H1 (cell line): ENCODE measurements around the gene MORN4. TPM values are rescaled to one million over a fixed set of nuclear protein-coding genes. Genes with fewer than 3 reads are reported as not detected.

Source experiments
- CREB1 ChIP-seq: IDR thresholded peaks from 2 replicates; pipeline ENCODE4 v1.6.1; 2012; ENCODE audit warnings: inconsistent platforms
- POU5F1 ChIP-seq: IDR thresholded peaks from 2 replicates; pipeline ENCODE4 v1.6.1; 2011; ENCODE audit warnings: low read depth, mild to moderate bottlenecking, low read length, moderate library complexity
- ZNF274 ChIP-seq: IDR thresholded peaks from 2 replicates; pipeline ENCODE4 v1.7.0; 2012; ENCODE audit warnings: low read length, borderline replicate concordance; ENCODE audit errors: extremely low read depth
- polyA plus RNA-seq, 7 experiments: library from polyadenylated mRNA; depleted of rRNA in 3 of 7; stranded (reverse) in 5 of 7; unstranded in 2 of 7; fragments of >200 nt in 5 of 7; fragments of 200-250 nt in 2 of 7; gene quantifications; 1 replicate in 5 of 7; 2 replicates in 1 of 7; 4 replicates in 1 of 7; pipeline versions ENCODE4 v1.2.1 to v1.2.3, GENCODE V29; 2011 to 2013; ENCODE audit warnings: missing spikeins in 2 of 7, mixed read lengths in 2 of 7
- total RNA-seq: library from RNA; stranded (reverse); fragmentation: NEBNext Ultra II Directional; extraction: Animal tissue kit (Norgen Biotek cat#: 25700); gene quantifications from 2 replicates; pipeline ENCODE4 v1.2.1, GENCODE V29; 2021

MORN4 gene
- total and polyA plus RNA-seq, 2 of the 8 experiments (the other 6 are each of a cell fraction or from before 2014, with no cell fraction given) = 13.6 to 22.0 TPM

DNA sequence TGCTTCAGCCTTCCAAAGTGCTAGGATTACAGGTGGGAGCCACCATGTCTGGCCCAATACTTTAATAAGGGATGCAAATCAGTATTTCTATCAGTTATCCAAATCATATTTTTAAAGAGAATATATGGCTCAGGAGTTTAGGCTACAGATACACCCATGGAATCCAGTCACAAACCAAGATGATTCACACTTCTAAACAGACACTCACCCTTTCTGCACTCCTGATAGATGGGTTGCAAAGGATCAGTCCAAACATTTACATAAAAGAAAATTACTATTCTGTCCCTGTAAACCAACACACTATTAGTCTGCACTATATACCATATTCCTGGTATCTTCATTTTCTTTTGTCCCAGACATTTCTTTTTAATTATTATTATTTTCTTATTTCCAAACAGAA is 2.2 kb downstream of the MORN4 start (continued):
- TF ChIP-seq ZNF274 (no peak), CREB1 (no peak), POU5F1 (no peak)
